DOHH2 (cell line): ENCODE results near the gene MYO9A.

Experiments
- H3F3A ChIP-seq: fragments of 200-600 bp; sonication (generic), shearing (Covaris generic); 2 replicates; pipeline ENCODE4 v1.6.0; 2016; ENCODE audit warnings: antibody characterized with exemption, mild to moderate bottlenecking; ENCODE audit not compliant: control insufficient read depth, insufficient read depth
- H3K27ac ChIP-seq: fragments of 200-600 bp; sonication (generic); 2 replicates; pipeline ENCODE4 v1.5.1; 2014; ENCODE audit warnings: low read depth, mild to moderate bottlenecking, low read length, moderate library complexity
- H3K27me3 ChIP-seq: fragments of 200-600 bp; sonication (generic); 2 replicates; pipeline ENCODE4 v1.6.1; 2014; ENCODE audit warnings: mild to moderate bottlenecking, low read length, mixed read lengths; ENCODE audit not compliant: control insufficient read depth
- H3K36me3 ChIP-seq: fragments of 200-600 bp; sonication (generic); 2 replicates; pipeline ENCODE4 v1.6.1; 2014; ENCODE audit warnings: mild to moderate bottlenecking, low read length, moderate library complexity, mixed read lengths; ENCODE audit not compliant: control insufficient read depth
- H3K4me1 ChIP-seq: fragments of 200-600 bp; sonication (generic); 2 replicates; pipeline ENCODE4 v1.6.1; 2014; ENCODE audit warnings: mild to moderate bottlenecking, low read length, mixed read lengths; ENCODE audit not compliant: control insufficient read depth
- H3K4me2 ChIP-seq: fragments of 200-600 bp; sonication (generic); 2 replicates; pipeline ENCODE4 v1.6.0; 2014; ENCODE audit warnings: mild to moderate bottlenecking, low read length, moderate library complexity
- H3K4me3 ChIP-seq: fragments of 200-600 bp; sonication (generic); 2 replicates; pipeline ENCODE4 v1.5.1; 2014; ENCODE audit warnings: mild to moderate bottlenecking, low read length, mixed read lengths
- H3K79me2 ChIP-seq: fragments of 200-600 bp; sonication (generic); 2 replicates; pipeline ENCODE4 v1.6.1; 2014; ENCODE audit warnings: mild to moderate bottlenecking, low read length, mixed read lengths; ENCODE audit not compliant: control insufficient read depth
- H3K9me2 ChIP-seq: fragments of 200-600 bp; sonication (generic); replicated peaks from 2 replicates; pipeline ENCODE4 v1.6.1; 2014; ENCODE audit warnings: mild to moderate bottlenecking, low read length, mixed read lengths; ENCODE audit not compliant: control insufficient read depth
- H3K9me3 ChIP-seq: fragments of 200-600 bp; sonication (generic); 2 replicates; pipeline ENCODE4 v1.6.1; 2014; ENCODE audit warnings: antibody characterized with exemption, low read length, mixed read lengths; ENCODE audit not compliant: control insufficient read depth, insufficient read depth
- H4K20me1 ChIP-seq: fragments of 200-600 bp; sonication (generic); 2 replicates; pipeline ENCODE4 v1.6.0; 2014; ENCODE audit warnings: low read depth, mild to moderate bottlenecking, antibody characterized with exemption, low read length, moderate library complexity; ENCODE audit not compliant: control insufficient read depth, insufficient read depth
- EZH2phosphoT487 ChIP-seq: fragments of 200-600 bp; sonication (generic); IDR thresholded peaks from 2 replicates; pipeline ENCODE4 v1.6.1; 2017; ENCODE audit warnings: borderline replicate concordance, mild to moderate bottlenecking, antibody characterized with exemption, low read length, moderate library complexity, mixed read lengths
- TF ChIP-seq, protein P1 (sequence below): fragments of 200-600 bp; sonication (generic); IDR thresholded peaks from one replicate; pipeline ENCODE4 v1.5.1; 2014; ENCODE audit warnings: antibody characterized with exemption, mild to moderate bottlenecking, low read depth, low read length; ENCODE audit not compliant: poor library complexity, severe bottlenecking

Gene MYO9A

DNA sequence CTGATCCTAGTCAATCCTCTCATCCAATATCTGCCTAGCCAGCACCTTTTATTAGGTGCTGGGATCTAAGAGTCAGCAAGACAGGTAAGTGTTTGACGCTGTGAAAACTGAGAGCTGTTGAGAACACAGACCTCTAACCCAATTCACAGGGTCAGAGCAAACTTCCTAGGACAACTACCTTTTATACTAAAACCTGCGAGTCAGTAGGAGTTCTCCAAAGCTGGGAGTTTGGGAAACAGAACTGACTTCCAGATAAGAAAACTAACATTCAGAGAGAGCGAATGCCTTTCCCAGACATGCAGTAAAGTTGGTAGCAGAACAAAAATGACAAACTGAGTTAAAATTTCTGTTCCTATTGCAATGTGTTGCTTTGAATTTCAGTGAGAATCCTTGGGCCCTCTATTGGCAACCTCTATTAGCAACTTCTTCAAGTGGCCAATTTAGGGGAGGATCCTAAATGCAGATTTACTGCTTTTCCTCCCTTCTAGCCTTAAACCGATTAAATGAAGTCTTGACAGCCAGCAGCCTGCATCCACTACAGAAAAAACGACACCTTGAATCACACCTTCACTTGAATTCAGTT lies 296.3 kb downstream of the MYO9A start:
- no peak for TF ChIP-seq EZH2phosphoT487
- TF ChIP-seq, protein P1, sequence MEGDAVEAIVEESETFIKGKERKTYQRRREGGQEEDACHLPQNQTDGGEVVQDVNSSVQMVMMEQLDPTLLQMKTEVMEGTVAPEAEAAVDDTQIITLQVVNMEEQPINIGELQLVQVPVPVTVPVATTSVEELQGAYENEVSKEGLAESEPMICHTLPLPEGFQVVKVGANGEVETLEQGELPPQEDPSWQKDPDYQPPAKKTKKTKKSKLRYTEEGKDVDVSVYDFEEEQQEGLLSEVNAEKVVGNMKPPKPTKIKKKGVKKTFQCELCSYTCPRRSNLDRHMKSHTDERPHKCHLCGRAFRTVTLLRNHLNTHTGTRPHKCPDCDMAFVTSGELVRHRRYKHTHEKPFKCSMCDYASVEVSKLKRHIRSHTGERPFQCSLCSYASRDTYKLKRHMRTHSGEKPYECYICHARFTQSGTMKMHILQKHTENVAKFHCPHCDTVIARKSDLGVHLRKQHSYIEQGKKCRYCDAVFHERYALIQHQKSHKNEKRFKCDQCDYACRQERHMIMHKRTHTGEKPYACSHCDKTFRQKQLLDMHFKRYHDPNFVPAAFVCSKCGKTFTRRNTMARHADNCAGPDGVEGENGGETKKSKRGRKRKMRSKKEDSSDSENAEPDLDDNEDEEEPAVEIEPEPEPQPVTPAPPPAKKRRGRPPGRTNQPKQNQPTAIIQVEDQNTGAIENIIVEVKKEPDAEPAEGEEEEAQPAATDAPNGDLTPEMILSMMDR = no peak
- no peaks in the 10 kb centered on the region for H3K4me1 ChIP-seq
- H3K9me3 ChIP-seq = no peaks in the 10 kb centered on the region
- no peaks in the 10 kb centered on the region for H3K27me3 ChIP-seq
- H3K27ac ChIP-seq = no peak overlapping the region
- H3K4me3 ChIP-seq = no peak overlapping the region
- no peaks in the 10 kb centered on the region for H3F3A ChIP-seq
- H3K4me2 ChIP-seq = no peak overlapping the region
- H3K79me2 ChIP-seq = no peaks in the 10 kb centered on the region
- H3K36me3 ChIP-seq = peaks cover 29% of the 10 kb centered on the region
- no peaks in the 10 kb centered on the region for H3K9me2 ChIP-seq
- no peaks in the 10 kb centered on the region for H4K20me1 ChIP-seq

- no peaks in the 10 kb centered on the region for H4K20me1 ChIP-seq
- H3K79me2 ChIP-seq = no peaks in the 10 kb centered on the region
- TF ChIP-seq EZH2phosphoT487 = no peak
- TF ChIP-seq, protein P1 = no peak
- H3K9me2 ChIP-seq = no peaks in the 10 kb centered on the region
- H3F3A ChIP-seq = no peaks in the 10 kb centered on the region
- H3K9me3 ChIP-seq = no peaks in the 10 kb centered on the region
- H3K4me2 ChIP-seq = no peak overlapping the region
- H3K36me3 ChIP-seq = peaks cover 18% of the 10 kb centered on the region
- H3K4me1 ChIP-seq = no peaks in the 10 kb centered on the region
- H3K4me3 ChIP-seq = no peak overlapping the region
- no peaks in the 10 kb centered on the region for H3K27me3 ChIP-seq
- H3K27ac ChIP-seq = no peak overlapping the region
Measured at GRCh38 chr15:71820127-71820526, 297.8 kb downstream of the MYO9A start.

DNA sequence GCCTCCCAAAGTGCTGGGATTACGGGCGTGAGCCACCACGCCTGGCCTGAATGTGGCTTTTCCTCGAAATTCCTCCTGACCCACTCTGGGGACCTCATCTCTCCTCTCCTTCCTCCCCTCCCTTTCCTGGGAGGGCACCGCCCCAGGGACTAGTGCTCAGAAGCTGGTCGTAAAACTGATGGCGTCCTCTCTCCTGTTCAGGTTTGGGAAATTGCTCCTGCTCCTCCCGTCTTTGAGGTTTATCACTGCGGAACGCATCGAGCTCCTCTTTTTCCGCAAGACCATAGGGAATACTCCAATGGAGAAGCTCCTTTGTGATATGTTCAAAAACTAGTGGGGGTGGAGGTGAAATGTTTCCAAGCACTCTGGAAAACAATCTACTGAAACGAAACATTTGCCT lies 300.6 kb downstream of the MYO9A start:
- Histone ChIP-seq H3K27me3 (no peaks in the 10 kb centered on the region), H3K9me2 (no peaks in the 10 kb centered on the region), H3F3A (no peaks in the 10 kb centered on the region), H3K9me3 (no peaks in the 10 kb centered on the region), H3K27ac (no peak overlapping the region), H4K20me1 (no peaks in the 10 kb centered on the region), H3K79me2 (no peaks in the 10 kb centered on the region), H3K4me3 (no peak overlapping the region), H3K4me1 (no peaks in the 10 kb centered on the region), H3K36me3 (peaks cover 2% of the 10 kb centered on the region; the same call in 1 of the 2 replicates), H3K4me2 (no peak overlapping the region)
- TF ChIP-seq, protein P1 = no peak
- no peak for TF ChIP-seq EZH2phosphoT487
